GM08714 (cell line): Measurements from ENCODE around the gene CACHD1.

ENCODE experiments used
- H3K4me3 ChIP-seq: fragments of 200-500 bp; sonication (Bioruptor generic); 2 replicates; pipeline ENCODE4 v1.5.1; 2014; ENCODE audit warnings: mild to moderate bottlenecking, low read length, inconsistent platforms
- ZNF274 ChIP-seq: IDR thresholded peaks from 2 replicates; pipeline ENCODE4 v1.6.1; 2012; ENCODE audit warnings: mild to moderate bottlenecking, low read depth, low read length

The CACHD1 gene

GRCh38 chr1:64532646-64533045 lies 62.7 kb downstream of the CACHD1 start:
- no peak for TF ChIP-seq ZNF274
- no peak overlapping the region for H3K4me3 ChIP-seq

DNA sequence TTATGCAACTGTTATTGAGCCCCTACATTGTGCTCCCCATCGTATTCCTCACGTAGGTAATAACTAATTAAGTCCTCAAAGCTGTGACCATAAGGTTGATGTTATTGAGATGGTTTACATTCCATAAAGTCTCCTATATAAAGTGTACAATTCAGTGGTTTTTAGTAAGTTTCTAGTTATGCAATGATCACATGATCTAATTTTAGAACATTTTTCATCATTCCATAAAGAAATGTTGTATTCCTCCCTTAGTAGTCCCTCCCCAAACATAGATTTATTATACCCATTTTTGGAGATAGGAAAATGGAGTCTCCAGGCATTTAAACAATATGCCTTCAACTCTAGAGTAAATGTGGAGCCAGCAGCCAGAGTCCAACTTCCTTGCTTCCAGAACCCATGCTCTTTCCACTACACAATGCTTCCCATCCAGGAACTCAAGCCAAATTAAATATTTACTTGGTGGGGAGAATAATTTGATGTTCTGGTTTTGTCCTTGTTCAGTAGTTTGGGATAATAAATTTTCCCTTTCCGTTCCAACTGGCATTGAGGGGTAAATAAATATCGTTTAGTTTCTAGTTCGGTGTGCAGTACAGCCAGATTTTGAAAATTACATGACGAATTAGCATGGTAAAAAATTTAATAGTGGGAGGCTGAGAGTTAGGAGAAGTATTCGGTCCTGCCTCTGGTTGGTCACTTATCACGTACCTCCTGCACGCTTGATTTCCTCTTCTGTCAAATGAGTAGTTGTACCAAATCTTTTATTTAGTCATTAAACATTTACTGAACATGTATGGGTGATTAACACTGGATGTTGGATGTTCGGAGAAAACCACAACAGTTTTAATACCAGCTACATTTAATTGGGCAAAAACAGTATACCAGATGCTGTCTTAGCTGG lies 66.3 kb downstream of the CACHD1 start:
- H3K4me3 ChIP-seq = no peak overlapping the region
- no peak for TF ChIP-seq ZNF274

- no peak overlapping the region for H3K4me3 ChIP-seq
These were observed 67.0 kb downstream of the CACHD1 start for GRCh38 chr1:64536836-64537490.

GRCh38 chr1:64537942-64538341 lies 68.0 kb downstream of the CACHD1 start:
- no peak overlapping the region for H3K4me3 ChIP-seq
- TF ChIP-seq ZNF274 = no peak

More at GRCh38 chr1:64536836-64537490, 67.0 kb downstream of the CACHD1 start:
- no peak for TF ChIP-seq ZNF274

DNA sequence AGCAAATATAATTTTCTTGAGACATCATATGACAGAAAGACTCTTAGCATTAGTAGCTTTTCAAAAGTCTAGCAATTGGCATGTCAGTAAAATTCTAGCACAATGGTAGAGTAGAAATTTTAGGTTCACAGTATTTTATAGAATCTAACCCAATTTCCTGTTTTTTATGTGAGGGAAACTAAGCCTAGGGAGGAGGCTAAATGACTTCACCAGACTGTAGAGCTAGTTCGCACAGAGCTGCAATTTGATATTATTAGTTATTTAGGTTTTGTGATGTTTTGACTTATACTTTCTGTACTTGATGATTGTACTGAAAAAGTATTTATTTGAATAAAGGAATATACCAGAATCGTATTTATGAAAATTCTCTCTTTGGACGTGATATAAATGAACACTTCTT lies 68.5 kb downstream of the CACHD1 start:
- no peak overlapping the region for H3K4me3 ChIP-seq
- no peak for TF ChIP-seq ZNF274

GRCh38 chr1:64539289-64539688 lies 69.4 kb downstream of the CACHD1 start:
- H3K4me3 ChIP-seq = no peak overlapping the region
- no peak for TF ChIP-seq ZNF274

DNA sequence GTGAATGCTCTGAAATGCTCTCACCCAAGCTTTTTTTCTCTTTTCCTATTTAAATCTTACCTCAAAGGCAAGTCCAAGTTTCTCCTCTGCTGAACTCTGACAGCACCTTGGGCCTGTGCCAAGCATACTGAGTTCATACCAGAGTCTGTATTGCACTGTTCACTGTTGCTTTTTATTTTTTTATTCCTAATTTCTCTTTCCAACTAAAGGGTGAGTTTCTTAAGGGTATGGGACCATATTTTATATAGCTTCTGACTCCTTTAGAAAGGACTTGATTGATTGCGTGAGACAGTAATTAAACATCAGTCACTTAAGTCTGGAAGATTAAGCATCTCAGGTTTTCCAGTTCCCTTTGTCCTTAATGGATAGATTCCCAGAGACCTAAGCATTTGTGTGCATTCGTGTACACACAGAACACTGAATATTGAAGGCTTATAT lies 69.9 kb downstream of the CACHD1 start:
- no peak for TF ChIP-seq ZNF274
- no peak overlapping the region for H3K4me3 ChIP-seq

- no peak overlapping the region for H3K4me3 ChIP-seq
- no peak for TF ChIP-seq ZNF274
These were observed 70.4 kb downstream of the CACHD1 start for GRCh38 chr1:64540265-64540791.

GRCh38 chr1:64542118-64542517 lies 72.2 kb downstream of the CACHD1 start:
- TF ChIP-seq ZNF274 = no peak
- no peak overlapping the region for H3K4me3 ChIP-seq

DNA sequence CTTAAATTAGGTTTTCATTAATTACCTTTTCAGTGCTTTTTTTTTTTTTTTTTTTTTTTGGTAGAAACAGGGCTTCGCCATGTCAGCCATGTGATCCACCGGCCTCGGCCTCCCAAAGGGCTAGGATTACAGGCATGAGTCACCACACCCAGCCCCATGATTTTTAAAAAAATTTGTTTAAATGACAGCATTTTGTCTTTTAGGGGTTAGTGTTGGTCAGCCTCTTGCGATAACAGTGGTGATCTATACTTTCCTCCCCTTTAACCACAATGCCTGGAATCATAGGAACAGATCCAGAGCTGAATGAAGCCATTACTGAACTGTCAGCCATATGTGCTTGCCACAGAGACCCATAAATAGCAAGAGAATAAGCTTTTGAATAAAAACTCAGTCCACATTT lies 73.9 kb downstream of the CACHD1 start:
- TF ChIP-seq ZNF274 = no peak
- H3K4me3 ChIP-seq = no peak overlapping the region

DNA sequence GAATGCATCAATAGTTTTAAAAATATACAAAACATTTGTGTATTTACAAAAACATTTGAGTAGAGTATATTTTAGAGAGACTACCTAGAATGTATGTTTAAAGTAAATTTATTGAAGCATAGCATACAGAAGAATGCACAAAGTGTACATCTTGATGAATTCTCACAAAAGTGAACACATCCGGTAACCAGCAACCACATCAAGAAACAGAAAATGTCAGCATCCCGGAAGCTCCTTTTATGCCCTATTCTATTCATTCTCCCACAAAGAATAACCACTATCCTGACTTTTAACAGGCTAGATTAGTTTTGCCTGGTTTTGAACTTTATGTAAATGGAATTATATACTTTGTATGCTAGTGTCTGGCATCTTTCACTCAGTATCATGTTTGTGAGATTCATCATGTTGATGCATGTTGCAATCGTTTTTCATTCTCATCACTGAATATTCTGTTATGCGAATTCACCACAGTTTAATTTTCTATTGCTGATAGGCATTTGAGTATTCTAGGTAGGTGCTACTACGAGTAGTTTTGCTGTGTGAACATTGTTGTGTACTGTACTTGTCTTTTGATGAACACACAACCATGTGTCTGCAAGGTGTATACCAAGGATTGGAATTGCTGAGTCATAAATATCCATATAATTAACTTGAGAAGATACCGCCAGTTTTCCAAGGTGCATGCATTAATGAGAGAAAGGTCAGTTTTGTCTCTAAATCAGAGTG lies 75.4 kb downstream of the CACHD1 start:
- no peak for TF ChIP-seq ZNF274
- H3K4me3 ChIP-seq = no peak overlapping the region

DNA sequence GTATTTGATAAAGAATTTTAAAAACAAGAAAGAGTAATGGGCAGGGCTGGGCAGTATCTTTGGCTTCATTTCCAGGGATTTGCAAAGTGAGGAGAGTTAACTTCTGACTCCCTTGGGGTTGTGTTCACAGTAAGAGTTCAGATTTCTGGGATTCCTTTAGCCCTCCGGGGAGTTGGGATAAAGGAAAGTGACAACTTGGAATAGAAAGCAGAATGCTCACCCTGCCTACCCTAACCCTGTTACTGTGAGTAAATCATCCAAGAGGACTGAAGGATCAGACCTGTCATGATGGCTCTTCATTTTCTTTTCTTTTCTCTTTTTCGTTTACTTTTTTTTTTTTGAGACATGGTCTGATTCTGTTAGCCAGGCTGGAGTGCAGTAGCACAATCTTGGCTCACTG lies 76.1 kb downstream of the CACHD1 start:
- no peak overlapping the region for H3K4me3 ChIP-seq
- TF ChIP-seq ZNF274 = no peak

DNA sequence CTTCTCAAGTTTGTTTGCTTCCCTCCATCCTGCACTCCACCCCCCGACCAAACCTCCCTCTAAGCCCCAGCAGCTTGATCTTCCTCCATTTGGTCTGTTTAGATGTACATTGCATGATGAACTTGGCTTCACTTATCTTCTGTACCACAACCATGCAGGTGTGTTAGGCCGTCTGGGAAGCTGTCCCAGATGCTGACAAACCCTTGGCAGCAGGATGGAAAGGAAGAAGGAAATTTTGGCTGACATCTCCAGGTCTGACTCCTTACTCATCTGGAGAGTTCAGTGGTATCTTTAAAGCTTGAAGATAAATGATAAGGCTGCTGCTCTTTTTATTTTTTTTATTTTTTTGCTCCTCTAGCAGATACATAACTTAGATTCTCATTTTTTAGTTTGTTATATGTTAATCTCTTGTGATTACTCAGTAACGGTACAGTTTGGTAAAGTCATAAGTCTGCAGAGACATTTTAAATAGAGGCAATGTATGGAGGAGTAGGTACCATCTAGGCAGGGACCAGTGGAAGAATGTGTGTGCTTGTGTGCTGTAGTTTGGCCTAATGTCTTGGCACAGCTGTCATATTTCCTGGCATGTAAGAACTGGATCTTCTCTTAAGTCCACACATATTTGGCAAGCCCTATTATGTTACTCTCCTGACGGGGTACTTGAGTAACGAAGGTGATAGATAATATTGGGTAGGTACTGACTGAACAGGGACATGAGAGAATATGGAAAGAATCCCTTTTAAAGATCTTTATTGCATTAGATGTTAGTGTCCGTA lies 79.7 kb downstream of the CACHD1 start:
- no peak for TF ChIP-seq ZNF274
- no peak overlapping the region for H3K4me3 ChIP-seq

GRCh38 chr1:64550510-64550909 lies 80.6 kb downstream of the CACHD1 start:
- TF ChIP-seq ZNF274 = no peak
- H3K4me3 ChIP-seq = no peak overlapping the region
